HepG2 (cell line): ENCODE measurements around the gene ABHD2. TPM values are rescaled to one million over a fixed set of nuclear protein-coding genes. Genes with fewer than 3 reads are reported as not detected.

Source experiments
- ASH2L ChIP-seq: fragments of 300-600, 200-600 bp; sonication (generic); IDR thresholded peaks from 2 replicates; pipeline ENCODE4 v1.7.0; 2017; ENCODE audit warnings: low read depth, mild to moderate bottlenecking, moderate library complexity, mixed read lengths, low read length; ENCODE audit not compliant: insufficient read length
- CHD2 ChIP-seq: IDR thresholded peaks from 2 replicates; pipeline ENCODE4 v1.6.1; 2011; ENCODE audit warnings: low read depth, low read length, improper control_type of control experiment
- GATAD2A ChIP-seq: IDR thresholded peaks from 2 replicates; pipeline ENCODE4 v1.6.1; 2016
- MIER2 ChIP-seq: IDR thresholded peaks from 2 replicates; pipeline ENCODE4 v1.6.1; 2016; ENCODE audit warnings: missing biosample characterization, missing genetic modification reagents
- NFE2 ChIP-seq: sonication (generic); formaldehyde crosslinking; IDR thresholded peaks from 2 replicates; pipeline ENCODE4 v1.4.0; 2020; ENCODE audit warnings: missing genetic modification reagents
- TSC22D2 ChIP-seq: sonication (generic); formaldehyde crosslinking; IDR thresholded peaks from 2 replicates; pipeline ENCODE4 v1.5.1; 2020; ENCODE audit warnings: missing genetic modification reagents, mild to moderate bottlenecking, borderline replicate concordance
- ZNF143 ChIP-seq: sonication (generic); formaldehyde crosslinking; IDR thresholded peaks from 2 replicates; pipeline ENCODE4 v1.4.0; 2020; ENCODE audit warnings: missing genetic modification reagents
- ZNF274 ChIP-seq: sonication (generic); formaldehyde crosslinking; IDR thresholded peaks from 2 replicates; pipeline ENCODE4 v1.5.1; 2020; ENCODE audit warnings: mild to moderate bottlenecking, missing genetic modification reagents
- ZNF430 ChIP-seq: sonication (generic); formaldehyde crosslinking; IDR thresholded peaks from 2 replicates; pipeline ENCODE4 v1.9.0; 2021; ENCODE audit warnings: mild to moderate bottlenecking, missing genetic modification reagents
- ZNF629 ChIP-seq: sonication (generic); formaldehyde crosslinking; conservative IDR thresholded peaks from 2 replicates; pipeline ENCODE4 v1.5.0; 2020; ENCODE audit warnings: missing genetic modification reagents
- polyA plus RNA-seq, 8 experiments: library from polyadenylated mRNA; depleted of rRNA in 3 of 8; stranded (reverse) in 7 of 8; unstranded in 1 of 8; fragments of >200 nt; fragmentation: Illumina TruSeq in 4 of 8; extraction: Trizol in 4 of 8; gene quantifications; 2 replicates each; pipeline versions ENCODE4 v1.2.1 to v1.2.3, GENCODE V29; 2011 to 2016; ENCODE audit warnings: low read depth in 4 of 8, missing spikeins in 1 of 8, mixed read lengths in 1 of 8; ENCODE audit not compliant: insufficient read depth in 1 of 8
- total RNA-seq, 5 experiments: library from RNA; depleted of rRNA; stranded (reverse); fragments of >200 nt; fragmentation: Illumina TruSeq; extraction: Trizol; gene quantifications; 2 replicates each; pipeline ENCODE4 v1.2.3, GENCODE V29; 2016; ENCODE audit warnings: low read depth in 1 of 5
- TF ChIP-seq, protein P1 (sequence below): sonication (generic); formaldehyde crosslinking; IDR thresholded peaks from 2 replicates; pipeline ENCODE4 v1.4.0; 2020; ENCODE audit warnings: missing genetic modification reagents, borderline replicate concordance
- TF ChIP-seq, protein P2 (sequence below): IDR thresholded peaks from 2 replicates; pipeline ENCODE4 v1.6.1; 2018; ENCODE audit warnings: missing genetic modification reagents, mild to moderate bottlenecking, missing compliant biosample characterization
- TF ChIP-seq, protein P3 (sequence below): fragments of 450-650 bp; IDR thresholded peaks from 2 replicates; pipeline ENCODE4 v1.6.1; 2017
- TF ChIP-seq, protein P4 (sequence below): sonication (generic); formaldehyde crosslinking; IDR thresholded peaks from 2 replicates; pipeline ENCODE4 v1.8.1; 2022; ENCODE audit warnings: mild to moderate bottlenecking, missing genetic modification reagents
- TF ChIP-seq, protein P5 (sequence below): sonication (generic); formaldehyde crosslinking; IDR thresholded peaks from 2 replicates; pipeline ENCODE4 v1.8.1; 2023; ENCODE audit warnings: mild to moderate bottlenecking, missing genetic modification reagents
- TF ChIP-seq, protein P6 (sequence below): sonication (generic); formaldehyde crosslinking; IDR thresholded peaks from 2 replicates; pipeline ENCODE4 v1.5.1; 2020; ENCODE audit warnings: missing genetic modification reagents, mild to moderate bottlenecking, borderline replicate concordance

ABHD2 gene
- total and polyA plus RNA-seq, 2 of the 13 experiments (the other 11 are each of a cell fraction or from before 2014, with no cell fraction given) = 14.8 to 22.4 TPM

DNA sequence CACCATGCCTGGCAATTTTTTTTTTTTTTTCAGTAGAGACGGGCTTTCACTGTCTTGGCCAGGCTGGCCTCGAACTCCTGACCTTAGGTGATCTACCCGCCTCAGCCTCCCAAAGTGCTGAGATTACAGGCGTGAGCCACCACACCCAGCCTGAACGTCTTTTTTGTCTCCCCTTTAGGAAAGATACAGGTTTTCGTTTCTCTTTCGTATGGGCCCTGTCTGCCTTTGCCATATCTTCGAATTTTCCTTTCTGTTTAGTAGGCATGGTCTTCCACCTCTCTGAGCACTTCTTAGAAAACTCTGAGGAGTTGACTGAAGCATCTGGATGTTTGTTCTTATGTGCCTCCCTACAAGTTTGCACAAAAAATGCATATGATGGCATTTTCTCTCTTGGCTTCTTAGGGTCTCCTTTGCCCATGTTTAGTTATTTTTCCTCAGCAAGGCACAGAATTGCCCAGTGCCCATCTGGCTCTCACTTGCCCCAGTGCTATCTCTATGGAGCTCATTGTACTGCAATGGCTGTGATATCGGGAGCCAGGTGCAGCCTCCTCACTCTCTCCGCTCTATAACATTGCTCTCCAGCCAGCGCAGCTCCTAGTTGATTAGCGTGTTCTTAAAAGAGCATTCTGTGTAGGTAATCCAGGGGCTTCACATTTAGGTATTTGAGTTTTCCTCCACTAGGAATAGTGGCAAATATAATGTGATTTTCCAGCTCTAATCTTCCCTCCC is 48.0 kb downstream of the ABHD2 start (continued):
- TF ChIP-seq TSC22D2 (CRISPR knock-in tag) (no peak), NFE2 (no peak), ZNF629 (no peak), CHD2 (no peak), MIER2 (CRISPR knock-in tag) (no peak), ZNF274 (CRISPR knock-in tag) (no peak), ZNF143 (CRISPR knock-in tag) (no peak), ZNF430 (CRISPR knock-in tag) (no peak), GATAD2A (CRISPR knock-in tag) (no peak), ASH2L (no peak)
- TF ChIP-seq, protein P1, sequence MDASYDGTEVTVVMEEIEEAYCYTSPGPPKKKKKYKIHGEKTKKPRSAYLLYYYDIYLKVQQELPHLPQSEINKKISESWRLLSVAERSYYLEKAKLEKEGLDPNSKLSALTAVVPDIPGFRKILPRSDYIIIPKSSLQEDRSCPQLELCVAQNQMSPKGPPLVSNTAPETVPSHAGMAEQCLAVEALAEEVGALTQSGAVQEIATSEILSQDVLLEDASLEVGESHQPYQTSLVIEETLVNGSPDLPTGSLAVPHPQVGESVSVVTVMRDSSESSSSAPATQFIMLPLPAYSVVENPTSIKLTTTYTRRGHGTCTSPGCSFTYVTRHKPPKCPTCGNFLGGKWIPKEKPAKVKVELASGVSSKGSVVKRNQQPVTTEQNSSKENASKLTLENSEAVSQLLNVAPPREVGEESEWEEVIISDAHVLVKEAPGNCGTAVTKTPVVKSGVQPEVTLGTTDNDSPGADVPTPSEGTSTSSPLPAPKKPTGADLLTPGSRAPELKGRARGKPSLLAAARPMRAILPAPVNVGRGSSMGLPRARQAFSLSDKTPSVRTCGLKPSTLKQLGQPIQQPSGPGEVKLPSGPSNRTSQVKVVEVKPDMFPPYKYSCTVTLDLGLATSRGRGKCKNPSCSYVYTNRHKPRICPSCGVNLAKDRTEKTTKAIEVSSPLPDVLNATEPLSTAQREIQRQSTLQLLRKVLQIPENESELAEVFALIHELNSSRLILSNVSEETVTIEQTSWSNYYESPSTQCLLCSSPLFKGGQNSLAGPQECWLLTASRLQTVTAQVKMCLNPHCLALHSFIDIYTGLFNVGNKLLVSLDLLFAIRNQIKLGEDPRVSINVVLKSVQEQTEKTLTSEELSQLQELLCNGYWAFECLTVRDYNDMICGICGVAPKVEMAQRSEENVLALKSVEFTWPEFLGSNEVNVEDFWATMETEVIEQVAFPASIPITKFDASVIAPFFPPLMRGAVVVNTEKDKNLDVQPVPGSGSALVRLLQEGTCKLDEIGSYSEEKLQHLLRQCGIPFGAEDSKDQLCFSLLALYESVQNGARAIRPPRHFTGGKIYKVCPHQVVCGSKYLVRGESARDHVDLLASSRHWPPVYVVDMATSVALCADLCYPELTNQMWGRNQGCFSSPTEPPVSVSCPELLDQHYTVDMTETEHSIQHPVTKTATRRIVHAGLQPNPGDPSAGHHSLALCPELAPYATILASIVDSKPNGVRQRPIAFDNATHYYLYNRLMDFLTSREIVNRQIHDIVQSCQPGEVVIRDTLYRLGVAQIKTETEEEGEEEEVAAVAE = no peak
- TF ChIP-seq, protein P2, sequence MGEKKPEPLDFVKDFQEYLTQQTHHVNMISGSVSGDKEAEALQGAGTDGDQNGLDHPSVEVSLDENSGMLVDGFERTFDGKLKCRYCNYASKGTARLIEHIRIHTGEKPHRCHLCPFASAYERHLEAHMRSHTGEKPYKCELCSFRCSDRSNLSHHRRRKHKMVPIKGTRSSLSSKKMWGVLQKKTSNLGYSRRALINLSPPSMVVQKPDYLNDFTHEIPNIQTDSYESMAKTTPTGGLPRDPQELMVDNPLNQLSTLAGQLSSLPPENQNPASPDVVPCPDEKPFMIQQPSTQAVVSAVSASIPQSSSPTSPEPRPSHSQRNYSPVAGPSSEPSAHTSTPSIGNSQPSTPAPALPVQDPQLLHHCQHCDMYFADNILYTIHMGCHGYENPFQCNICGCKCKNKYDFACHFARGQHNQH (CRISPR knock-in tag) = no peak
- TF ChIP-seq, protein P3, sequence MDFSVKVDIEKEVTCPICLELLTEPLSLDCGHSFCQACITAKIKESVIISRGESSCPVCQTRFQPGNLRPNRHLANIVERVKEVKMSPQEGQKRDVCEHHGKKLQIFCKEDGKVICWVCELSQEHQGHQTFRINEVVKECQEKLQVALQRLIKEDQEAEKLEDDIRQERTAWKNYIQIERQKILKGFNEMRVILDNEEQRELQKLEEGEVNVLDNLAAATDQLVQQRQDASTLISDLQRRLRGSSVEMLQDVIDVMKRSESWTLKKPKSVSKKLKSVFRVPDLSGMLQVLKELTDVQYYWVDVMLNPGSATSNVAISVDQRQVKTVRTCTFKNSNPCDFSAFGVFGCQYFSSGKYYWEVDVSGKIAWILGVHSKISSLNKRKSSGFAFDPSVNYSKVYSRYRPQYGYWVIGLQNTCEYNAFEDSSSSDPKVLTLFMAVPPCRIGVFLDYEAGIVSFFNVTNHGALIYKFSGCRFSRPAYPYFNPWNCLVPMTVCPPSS = no peak
- TF ChIP-seq, protein P4, sequence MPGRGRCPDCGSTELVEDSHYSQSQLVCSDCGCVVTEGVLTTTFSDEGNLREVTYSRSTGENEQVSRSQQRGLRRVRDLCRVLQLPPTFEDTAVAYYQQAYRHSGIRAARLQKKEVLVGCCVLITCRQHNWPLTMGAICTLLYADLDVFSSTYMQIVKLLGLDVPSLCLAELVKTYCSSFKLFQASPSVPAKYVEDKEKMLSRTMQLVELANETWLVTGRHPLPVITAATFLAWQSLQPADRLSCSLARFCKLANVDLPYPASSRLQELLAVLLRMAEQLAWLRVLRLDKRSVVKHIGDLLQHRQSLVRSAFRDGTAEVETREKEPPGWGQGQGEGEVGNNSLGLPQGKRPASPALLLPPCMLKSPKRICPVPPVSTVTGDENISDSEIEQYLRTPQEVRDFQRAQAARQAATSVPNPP (CRISPR knock-in tag) = no peak
- TF ChIP-seq, protein P5, sequence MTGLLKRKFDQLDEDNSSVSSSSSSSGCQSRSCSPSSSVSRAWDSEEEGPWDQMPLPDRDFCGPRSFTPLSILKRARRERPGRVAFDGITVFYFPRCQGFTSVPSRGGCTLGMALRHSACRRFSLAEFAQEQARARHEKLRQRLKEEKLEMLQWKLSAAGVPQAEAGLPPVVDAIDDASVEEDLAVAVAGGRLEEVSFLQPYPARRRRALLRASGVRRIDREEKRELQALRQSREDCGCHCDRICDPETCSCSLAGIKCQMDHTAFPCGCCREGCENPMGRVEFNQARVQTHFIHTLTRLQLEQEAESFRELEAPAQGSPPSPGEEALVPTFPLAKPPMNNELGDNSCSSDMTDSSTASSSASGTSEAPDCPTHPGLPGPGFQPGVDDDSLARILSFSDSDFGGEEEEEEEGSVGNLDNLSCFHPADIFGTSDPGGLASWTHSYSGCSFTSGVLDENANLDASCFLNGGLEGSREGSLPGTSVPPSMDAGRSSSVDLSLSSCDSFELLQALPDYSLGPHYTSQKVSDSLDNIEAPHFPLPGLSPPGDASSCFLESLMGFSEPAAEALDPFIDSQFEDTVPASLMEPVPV (CRISPR knock-in tag) = peak; percentile 8; the same call in 1 of the 2 replicates
- TF ChIP-seq, protein P6, sequence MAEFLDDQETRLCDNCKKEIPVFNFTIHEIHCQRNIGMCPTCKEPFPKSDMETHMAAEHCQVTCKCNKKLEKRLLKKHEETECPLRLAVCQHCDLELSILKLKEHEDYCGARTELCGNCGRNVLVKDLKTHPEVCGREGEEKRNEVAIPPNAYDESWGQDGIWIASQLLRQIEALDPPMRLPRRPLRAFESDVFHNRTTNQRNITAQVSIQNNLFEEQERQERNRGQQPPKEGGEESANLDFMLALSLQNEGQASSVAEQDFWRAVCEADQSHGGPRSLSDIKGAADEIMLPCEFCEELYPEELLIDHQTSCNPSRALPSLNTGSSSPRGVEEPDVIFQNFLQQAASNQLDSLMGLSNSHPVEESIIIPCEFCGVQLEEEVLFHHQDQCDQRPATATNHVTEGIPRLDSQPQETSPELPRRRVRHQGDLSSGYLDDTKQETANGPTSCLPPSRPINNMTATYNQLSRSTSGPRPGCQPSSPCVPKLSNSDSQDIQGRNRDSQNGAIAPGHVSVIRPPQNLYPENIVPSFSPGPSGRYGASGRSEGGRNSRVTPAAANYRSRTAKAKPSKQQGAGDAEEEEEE (CRISPR knock-in tag) = no peak
